K562 (cell line): ENCODE results near the gene OR2T4. TPM values are rescaled to one million over a fixed set of nuclear protein-coding genes. Genes with fewer than 3 reads are reported as not detected.

ENCODE experiments used
- ATAC-seq: fragments of 200-7000 bp; cut with Tn5 transposase; 3 replicates; pipeline ENCODE4 v1.9.1; 2020; ENCODE audit warnings: moderate library complexity
- BruUV-seq: library from RNA; stranded (reverse); fragments of 400-500 nt; replicated peaks from 2 replicates; lab custom pipeline; 2021; lab: Mats Ljungman, UMichigan
- CTCF ChIA-PET: fragments of 300-600 bp; formaldehyde crosslinking; extraction: SDS; loops from one replicate; lab custom pipeline; 2021; ENCODE audit warnings: low intra/inter-chr PET ratio; lab: Yijun Ruan, JAX
- POLR2A ChIA-PET: fragments of 300-600, 350-650 bp; sonication (Branson Sonifier 250); formaldehyde crosslinking; extraction: SDS; loops from one replicate; lab custom pipeline; 2021; ENCODE audit warnings: antibody characterized with exemption, inconsistent platforms; lab: Yijun Ruan, JAX
- DNase-seq, 4 experiments: peaks; one replicate each; pipeline versions ENCODE4 v3.0.0 to v3.0.0-alpha.2; 2011 to 2018; ENCODE audit warnings: low spot score in 3 of 4, mixed read lengths in 3 of 4; ENCODE audit errors: extremely low read depth in 1 of 4
- FAIRE-seq: peaks from 2 replicates; lab custom pipeline; 2011; peaks lifted over from hg19 to GRCh38; lab: Jason Lieb, UNC
- H2AFZ ChIP-seq: 2 replicates; pipeline ENCODE4 v1.6.0; 2011; ENCODE audit warnings: low read depth, low read length, control low read depth, inconsistent platforms
- H3K27ac ChIP-seq: fragments of 200-600 bp; 3 replicates; pipeline ENCODE4 v1.8.0; 2011; ENCODE audit warnings: low read depth, mild to moderate bottlenecking, control low read depth, inconsistent platforms, low read length, moderate library complexity, mixed read lengths; ENCODE audit errors: extremely low read depth
- H3K27me3 ChIP-seq, 2 experiments: fragments of 300-600 bp in 1 of 2; 2 replicates in 1 of 2; 3 replicates in 1 of 2; pipeline versions ENCODE4 v1.6.0 to v1.8.0; 2011; ENCODE audit warnings: inconsistent platforms in 2 of 2, low read length in 2 of 2, mild to moderate bottlenecking in 1 of 2, mixed read lengths in 1 of 2, moderate library complexity in 1 of 2; ENCODE audit not compliant: control insufficient read depth in 2 of 2, insufficient read depth in 2 of 2
- H3K36me3 ChIP-seq: fragments of 300-600 bp; 3 replicates; pipeline ENCODE4 v1.8.0; 2011; ENCODE audit warnings: mild to moderate bottlenecking, low read length, inconsistent platforms; ENCODE audit not compliant: control insufficient read depth, insufficient read depth
- H3K4me1 ChIP-seq, 2 experiments: fragments of 200-600 bp in 1 of 2; replicated peaks in 1 of 2; 2 replicates in 1 of 2; 3 replicates in 1 of 2; pipeline versions ENCODE4 v1.5.1 to v1.8.0; 2011; ENCODE audit warnings: inconsistent platforms in 2 of 2, low read length in 2 of 2, mild to moderate bottlenecking in 1 of 2, mixed read lengths in 1 of 2, moderate library complexity in 1 of 2; ENCODE audit not compliant: control insufficient read depth in 2 of 2, insufficient read depth in 2 of 2
- H3K4me2 ChIP-seq: 2 replicates; pipeline ENCODE4 v1.6.1; 2011; ENCODE audit warnings: low read length, control low read depth, inconsistent platforms, mixed read lengths; ENCODE audit not compliant: insufficient read depth
- H3K4me3 ChIP-seq: fragments of 200-600 bp; sonication (generic), shearing (Covaris generic); 2 replicates; pipeline ENCODE4 v1.5.1; 2016; ENCODE audit warnings: control low read depth, inconsistent platforms
- H3K79me2 ChIP-seq: fragments of 200-600 bp; 3 replicates; pipeline ENCODE4 v1.8.0; 2011; ENCODE audit warnings: low read length, inconsistent platforms; ENCODE audit not compliant: control insufficient read depth, insufficient read depth
- H3K9ac ChIP-seq, 2 experiments: 2 replicates each; pipeline versions ENCODE4 v1.6.0 to v1.6.1; 2011; ENCODE audit warnings: low read depth in 2 of 2, low read length in 2 of 2, control low read depth in 1 of 2, inconsistent platforms in 1 of 2, mild to moderate bottlenecking in 1 of 2, mixed read lengths in 1 of 2; ENCODE audit not compliant: insufficient read depth in 1 of 2
- H3K9me1 ChIP-seq: one replicate; pipeline ENCODE4 v1.6.0; 2011; ENCODE audit warnings: inconsistent platforms, mild to moderate bottlenecking, low read length, moderate library complexity; ENCODE audit not compliant: control insufficient read depth, insufficient read depth
- H3K9me3 ChIP-seq: replicated peaks from 2 replicates; pipeline ENCODE4 v1.5.1; 2011; ENCODE audit warnings: low read depth, low read length, inconsistent platforms; ENCODE audit not compliant: control insufficient read depth, insufficient read depth
- H4K20me1 ChIP-seq: replicated peaks from 2 replicates; pipeline ENCODE4 v1.6.1; 2011; ENCODE audit warnings: low read length, inconsistent platforms, mixed read lengths; ENCODE audit not compliant: control insufficient read depth, insufficient read depth
- HLTF ChIP-seq: fragments of 450-650 bp; IDR thresholded peaks from 2 replicates; pipeline ENCODE4 v1.6.1; 2016
- ILK ChIP-seq: fragments of 450-650 bp; IDR thresholded peaks from 2 replicates; pipeline ENCODE4 v1.6.1; 2016; ENCODE audit warnings: missing genetic modification characterization, low read depth, mild to moderate bottlenecking, missing compliant biosample characterization, moderate library complexity, borderline replicate concordance
- KAT8 ChIP-seq: fragments of 450-650 bp; IDR thresholded peaks from 2 replicates; pipeline ENCODE4 v1.6.1; 2016; ENCODE audit warnings: low read depth, mild to moderate bottlenecking
- RAD21 ChIP-seq, 2 experiments: fragments of 250-450 bp in 1 of 2; fragments of 450-650 bp in 1 of 2; sonication (Bioruptor Pico) in 1 of 2; formaldehyde crosslinking in 1 of 2; IDR thresholded peaks in 1 of 2; conservative IDR thresholded peaks in 1 of 2; 2 replicates each; pipeline versions ENCODE4 v1.4.0 to v1.8.0; 2020 to 2022; ENCODE audit warnings: mild to moderate bottlenecking in 2 of 2, moderate library complexity in 1 of 2
- ZNF146 ChIP-seq: IDR thresholded peaks from one replicate; pipeline ENCODE4 v1.6.1; 2018; ENCODE audit warnings: missing compliant biosample characterization; ENCODE audit not compliant: unreplicated experiment
- WGBS: fragments of 100-300 bp; shearing (Covaris generic); methylation state at CpG from one replicate; pipeline ENCODE4 v1.1.6; 2016; ENCODE audit warnings: low coverage, mixed read lengths; ENCODE audit not compliant: insufficient coverage; ENCODE audit errors: missing lambda C conversion rate; 5-methylcytosine and 5-hydroxymethylcytosine counted together
- in situ Hi-C: fragments of 300-500 bp; cut with MboI; formaldehyde crosslinking; loops from 4 replicates; pipeline ENCODE4 v1.15.0; 2018; ENCODE audit warnings: inconsistent platforms, mixed read lengths
- intact Hi-C: fragments of 100-400 bp; cut with micrococcal nuclease; formaldehyde crosslinking; loops from 2 replicates; pipeline ENCODE4 v1.14.2; 2022
- polyA plus RNA-seq, 8 experiments: library from polyadenylated mRNA; depleted of rRNA in 4 of 8; stranded (reverse) in 5 of 8; unstranded in 3 of 8; fragments of >200 nt; fragmentation: Nextera tagmentation in 2 of 8; fragmentation: Illumina TruSeq in 1 of 8; extraction: Ambion mirVana in 2 of 8; extraction: Trizol in 1 of 8; gene quantifications; 2 replicates each; pipeline versions ENCODE4 v1.2.1 to v1.2.3, GENCODE V29; 2011 to 2014; ENCODE audit warnings: inconsistent platforms in 1 of 8, missing spikeins in 1 of 8
- total RNA-seq, 7 experiments: library from RNA; depleted of rRNA in 6 of 7; stranded (reverse); fragments of >200 nt in 6 of 7; fragmentation: Illumina TruSeq in 2 of 7; extraction: Trizol in 2 of 7; gene quantifications; 2 replicates each; pipeline versions ENCODE4 v1.2.1 to v1.2.3, GENCODE V29; 2011 to 2021; ENCODE audit warnings: low replicate concordance in 1 of 7
- TF ChIP-seq, protein P1 (sequence below), 3 experiments: IDR thresholded peaks in 2 of 3; conservative IDR thresholded peaks in 1 of 3; 2 replicates each; pipeline ENCODE4 v1.5.1; 2011 to 2012; ENCODE audit warnings: low read length in 3 of 3, mild to moderate bottlenecking in 3 of 3, control low read depth in 2 of 3, improper control_type of control experiment in 1 of 3, inconsistent platforms in 1 of 3, low read depth in 1 of 3, mixed read lengths in 1 of 3, moderate library complexity in 1 of 3; ENCODE audit not compliant: insufficient read depth in 2 of 3
- TF ChIP-seq, protein P2 (sequence below): fragments of 450-650 bp; IDR thresholded peaks from 2 replicates; pipeline ENCODE4 v1.6.1; 2016; ENCODE audit warnings: missing biosample characterization, missing genetic modification characterization

The OR2T4 gene
- total and polyA plus RNA-seq, 9 of the 15 experiments (the other 6 are each of a cell fraction or from before 2014, with no cell fraction given), result not detected

DNA sequence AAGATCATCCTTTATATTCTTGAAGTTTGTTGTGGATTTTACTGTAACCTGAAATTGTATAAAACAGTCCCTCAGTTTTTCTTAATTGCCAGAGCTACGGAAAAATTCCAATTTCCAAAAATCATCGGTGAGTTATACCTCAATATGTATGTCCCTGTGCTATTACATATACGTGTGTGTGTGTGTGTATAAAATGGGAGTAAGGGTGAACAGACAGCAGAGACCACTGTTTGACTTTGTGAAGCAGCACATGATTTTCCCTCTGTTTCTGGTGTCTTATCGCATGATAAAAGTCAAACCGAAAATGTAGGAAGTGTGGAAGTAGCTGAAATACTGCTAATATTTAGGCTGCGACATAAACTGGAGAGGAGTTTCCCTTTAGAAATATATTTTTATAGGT, 42.6 kb downstream of the OR2T4 start:
- H2AFZ ChIP-seq, result no peak overlapping the region
- H3K4me1 ChIP-seq, result no peaks in the 10 kb centered on the region
- FAIRE-seq, result peak; percentile 98
- peaks cover 4% of the 10 kb centered on the region for H3K9me3 ChIP-seq
- no peaks in the 10 kb centered on the region for H3K27me3 ChIP-seq
- no peaks in the 10 kb centered on the region for H3K9me1 ChIP-seq
- POLR2A ChIA-PET, result no interaction called here
- H3K4me2 ChIP-seq, result no peak overlapping the region
- TF ChIP-seq ILK, result no peak
- TF ChIP-seq RAD21 (CRISPR knock-in tag; conservative IDR thresholded peaks at IDR 0.05 in 1 of 2, IDR thresholded peaks at IDR 0.05 in 1 of 2), result no peak
- TF ChIP-seq, protein P1, sequence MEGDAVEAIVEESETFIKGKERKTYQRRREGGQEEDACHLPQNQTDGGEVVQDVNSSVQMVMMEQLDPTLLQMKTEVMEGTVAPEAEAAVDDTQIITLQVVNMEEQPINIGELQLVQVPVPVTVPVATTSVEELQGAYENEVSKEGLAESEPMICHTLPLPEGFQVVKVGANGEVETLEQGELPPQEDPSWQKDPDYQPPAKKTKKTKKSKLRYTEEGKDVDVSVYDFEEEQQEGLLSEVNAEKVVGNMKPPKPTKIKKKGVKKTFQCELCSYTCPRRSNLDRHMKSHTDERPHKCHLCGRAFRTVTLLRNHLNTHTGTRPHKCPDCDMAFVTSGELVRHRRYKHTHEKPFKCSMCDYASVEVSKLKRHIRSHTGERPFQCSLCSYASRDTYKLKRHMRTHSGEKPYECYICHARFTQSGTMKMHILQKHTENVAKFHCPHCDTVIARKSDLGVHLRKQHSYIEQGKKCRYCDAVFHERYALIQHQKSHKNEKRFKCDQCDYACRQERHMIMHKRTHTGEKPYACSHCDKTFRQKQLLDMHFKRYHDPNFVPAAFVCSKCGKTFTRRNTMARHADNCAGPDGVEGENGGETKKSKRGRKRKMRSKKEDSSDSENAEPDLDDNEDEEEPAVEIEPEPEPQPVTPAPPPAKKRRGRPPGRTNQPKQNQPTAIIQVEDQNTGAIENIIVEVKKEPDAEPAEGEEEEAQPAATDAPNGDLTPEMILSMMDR (IDR thresholded peaks at IDR 0.05 in 2 of 3, conservative IDR thresholded peaks at IDR 0.05 in 1 of 3; ENCODE audit: insufficient read depth in 2 of 3, low read depth in 1 of 3, low read length in 3 of 3), result peak; percentile 14 to 44 (median 43); a peak in 2 of 6 replicates
- TF ChIP-seq HLTF, result no peak
- TF ChIP-seq KAT8, result no peak
- TF ChIP-seq, protein P2, sequence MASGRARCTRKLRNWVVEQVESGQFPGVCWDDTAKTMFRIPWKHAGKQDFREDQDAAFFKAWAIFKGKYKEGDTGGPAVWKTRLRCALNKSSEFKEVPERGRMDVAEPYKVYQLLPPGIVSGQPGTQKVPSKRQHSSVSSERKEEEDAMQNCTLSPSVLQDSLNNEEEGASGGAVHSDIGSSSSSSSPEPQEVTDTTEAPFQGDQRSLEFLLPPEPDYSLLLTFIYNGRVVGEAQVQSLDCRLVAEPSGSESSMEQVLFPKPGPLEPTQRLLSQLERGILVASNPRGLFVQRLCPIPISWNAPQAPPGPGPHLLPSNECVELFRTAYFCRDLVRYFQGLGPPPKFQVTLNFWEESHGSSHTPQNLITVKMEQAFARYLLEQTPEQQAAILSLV (tag), result no peak
- no peak for TF ChIP-seq ZNF146 (CRISPR knock-in tag)
- TF ChIP-seq, all 486 proteins: peak for 1
- BruUV-seq, result no TSS peak
- Histone ChIP-seq H3K4me3 (no peak overlapping the region), H3K27ac (no peak overlapping the region), H3K36me3 (no peaks in the 10 kb centered on the region), H3K9ac (no peak overlapping the region), H3K79me2 (no peaks in the 10 kb centered on the region), H4K20me1 (no peaks in the 10 kb centered on the region)
- intact Hi-C loops, result loop anchor here (1.0 kb wide), 2 partner anchors 282 to 403 kb away; no protein-coding TSS in a partner anchor
- ATAC-seq (no peak), DNase-seq (peak; percentile 9 to 86 (median 66))
- in situ Hi-C loops, result no loop called here
- CTCF ChIA-PET, result interaction anchor here (0.5 to 1.9 kb wide), 19 partner anchors 25 to 1017 kb away, joined by 3 to 39 read pairs (median 3); partner anchors contain the start of gene TRIM58
- 37% methylated on average over 6 of the region's 6 CpGs for WGBS
